ENCODE measurements around the gene GTPBP3.

GTPBP3 gene

GRCh38 chr19:17370026-17370587, 32.8 kb downstream of the GTPBP3 start:
- no peak overlapping the region for H3K4me3 ChIP-seq (ENCODE audit: low read depth, low read length)
- DNase-seq (ENCODE audit: low read depth) = peak; percentile 31

DNA sequence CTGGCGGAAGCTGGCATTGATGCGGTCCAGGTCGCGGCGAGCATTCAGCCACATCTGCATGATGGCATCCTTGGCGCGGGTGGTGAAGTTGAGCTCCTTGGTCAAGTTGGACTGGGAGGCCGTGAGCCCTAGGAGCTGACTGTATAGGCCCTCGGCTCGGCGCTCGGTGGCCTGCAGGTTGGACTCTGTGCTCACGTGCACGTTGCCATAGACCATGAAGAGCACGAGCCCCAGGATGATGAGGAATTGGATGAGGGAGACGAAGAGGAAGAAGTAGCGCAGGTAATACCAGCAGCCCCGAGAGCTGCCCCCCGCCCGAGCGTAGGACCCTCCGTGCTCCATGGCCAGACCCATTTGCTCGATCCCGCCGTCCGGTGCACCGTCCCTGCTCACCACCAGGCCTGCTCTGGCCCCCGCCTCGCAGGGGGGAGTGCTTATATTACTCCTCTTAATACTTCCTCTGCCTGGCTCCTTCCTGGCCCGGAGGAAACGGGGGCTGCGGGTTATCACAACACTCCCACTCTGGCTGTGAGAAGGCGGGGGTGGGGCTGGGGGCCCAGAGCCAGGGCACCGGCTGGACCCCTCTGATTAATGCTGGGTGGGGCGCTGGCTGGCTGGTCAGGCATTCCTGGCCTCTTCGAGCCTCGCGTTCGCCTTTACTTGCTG, 39.7 kb downstream of the GTPBP3 start, which contains the start of gene PLVAP:
Gene PLVAP (minus strand): TSS at position 408 of the 666 bp plus-strand sequence. CDS start 54 bp downstream, at position 354.
- no peak within 1 kb of the TSS for H3K4me3 ChIP-seq (ENCODE audit: low read depth, low read length)
- DNase-seq (ENCODE audit: low read depth) = no peak

DNA sequence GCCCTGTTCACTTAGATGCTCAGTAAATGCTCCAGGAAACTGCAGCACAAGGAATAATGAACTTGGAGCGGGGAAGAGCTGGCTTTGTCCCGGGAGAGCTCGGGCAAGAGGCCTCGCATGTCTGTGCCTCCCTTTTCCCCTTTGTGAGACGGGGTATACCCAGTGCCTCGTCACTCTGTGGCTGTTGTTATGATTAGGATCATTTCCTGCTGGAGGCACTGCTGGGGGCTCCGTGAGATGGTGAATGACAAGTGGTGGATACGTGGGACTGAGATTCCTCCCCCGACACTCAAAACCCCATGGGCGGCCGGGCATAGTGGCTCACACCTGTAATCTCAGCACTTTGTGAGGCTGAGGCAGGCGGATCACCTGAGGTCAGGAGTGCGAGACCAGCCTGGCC, 40.9 kb downstream of the GTPBP3 start:
- H3K4me3 ChIP-seq (ENCODE audit: low read depth, low read length) = no peak overlapping the region
- no peak for DNase-seq (ENCODE audit: low read depth)

GRCh38 chr19:17379221-17379631, 41.9 kb downstream of the GTPBP3 start:
- no peak overlapping the region for H3K4me3 ChIP-seq (ENCODE audit: low read depth, low read length)
- DNase-seq (ENCODE audit: low read depth) = no peak

DNA sequence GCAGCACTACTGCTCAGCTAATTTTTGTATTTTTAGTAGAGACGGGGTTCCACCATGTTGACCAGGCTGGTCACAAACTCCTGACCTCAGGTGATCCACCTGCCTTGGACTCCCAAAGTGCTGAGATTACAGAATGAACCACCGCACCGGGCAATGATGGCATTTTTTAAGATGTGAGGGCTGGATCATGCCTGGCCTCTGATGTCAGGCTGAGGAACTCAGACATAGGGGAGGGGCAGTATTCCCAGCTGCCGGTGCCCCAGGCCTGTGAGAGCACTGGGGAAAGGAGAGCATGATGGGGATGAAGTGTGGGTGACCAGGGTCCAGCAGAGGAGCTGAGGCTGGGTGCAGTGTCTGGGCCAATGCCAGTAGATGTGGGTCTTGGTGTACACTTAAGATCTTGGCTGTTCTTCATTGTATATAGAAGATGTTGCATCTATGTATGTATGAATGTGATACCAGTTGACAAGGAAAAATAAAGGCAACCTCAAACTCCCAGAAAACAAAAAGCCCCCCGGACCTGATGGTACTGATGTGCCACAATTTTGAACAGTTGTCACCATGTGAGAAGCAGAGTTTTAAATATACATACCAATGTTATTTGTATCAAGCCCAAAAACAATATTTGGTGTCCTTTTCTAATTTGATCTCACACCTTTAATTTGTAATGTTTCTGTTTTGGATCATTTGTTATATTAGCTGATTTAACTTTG, 43.2 kb downstream of the GTPBP3 start:
- H3K4me3 ChIP-seq (ENCODE audit: low read depth, low read length) = no peak overlapping the region
- DNase-seq (ENCODE audit: low read depth) = no peak

- H3K4me3 ChIP-seq (ENCODE audit: low read depth, low read length) = no peak overlapping the region
- DNase-seq (ENCODE audit: low read depth) = no peak
Observed at GRCh38 chr19:17385878-17386611, 48.7 kb downstream of the GTPBP3 start.

DNA sequence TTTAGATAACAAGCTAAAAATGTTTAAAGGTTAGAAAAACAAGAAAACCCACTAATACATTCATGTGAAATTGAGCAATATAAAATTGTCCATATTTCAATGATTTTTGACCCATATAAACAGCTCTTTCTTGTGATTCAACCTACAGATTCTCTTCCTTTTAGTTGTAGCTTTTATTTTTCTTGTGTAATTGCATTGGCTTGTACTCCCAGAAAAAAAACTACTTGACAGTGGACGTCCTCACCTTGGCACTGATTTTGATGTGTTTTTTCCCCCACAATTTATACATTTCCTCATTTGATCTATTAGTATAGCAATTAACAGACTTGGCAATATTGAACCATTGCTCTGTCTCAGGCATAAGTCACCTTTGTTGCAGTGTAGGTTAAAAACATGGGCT, 51.9 kb downstream of the GTPBP3 start:
- H3K4me3 ChIP-seq (ENCODE audit: low read depth, low read length) = no peak overlapping the region
- DNase-seq (ENCODE audit: low read depth) = no peak

- H3K4me3 ChIP-seq (ENCODE audit: low read depth, low read length) = peak overlapping the region; percentile 63
- no peak for DNase-seq (ENCODE audit: low read depth)
Observed at GRCh38 chr19:17389957-17390664, 52.8 kb downstream of the GTPBP3 start.

GRCh38 chr19:17390665-17391370, 53.5 kb downstream of the GTPBP3 start:
- DNase-seq (ENCODE audit: low read depth) = peak; percentile 62
- peak overlapping the region; percentile 63 for H3K4me3 ChIP-seq (ENCODE audit: low read depth, low read length)

DNA sequence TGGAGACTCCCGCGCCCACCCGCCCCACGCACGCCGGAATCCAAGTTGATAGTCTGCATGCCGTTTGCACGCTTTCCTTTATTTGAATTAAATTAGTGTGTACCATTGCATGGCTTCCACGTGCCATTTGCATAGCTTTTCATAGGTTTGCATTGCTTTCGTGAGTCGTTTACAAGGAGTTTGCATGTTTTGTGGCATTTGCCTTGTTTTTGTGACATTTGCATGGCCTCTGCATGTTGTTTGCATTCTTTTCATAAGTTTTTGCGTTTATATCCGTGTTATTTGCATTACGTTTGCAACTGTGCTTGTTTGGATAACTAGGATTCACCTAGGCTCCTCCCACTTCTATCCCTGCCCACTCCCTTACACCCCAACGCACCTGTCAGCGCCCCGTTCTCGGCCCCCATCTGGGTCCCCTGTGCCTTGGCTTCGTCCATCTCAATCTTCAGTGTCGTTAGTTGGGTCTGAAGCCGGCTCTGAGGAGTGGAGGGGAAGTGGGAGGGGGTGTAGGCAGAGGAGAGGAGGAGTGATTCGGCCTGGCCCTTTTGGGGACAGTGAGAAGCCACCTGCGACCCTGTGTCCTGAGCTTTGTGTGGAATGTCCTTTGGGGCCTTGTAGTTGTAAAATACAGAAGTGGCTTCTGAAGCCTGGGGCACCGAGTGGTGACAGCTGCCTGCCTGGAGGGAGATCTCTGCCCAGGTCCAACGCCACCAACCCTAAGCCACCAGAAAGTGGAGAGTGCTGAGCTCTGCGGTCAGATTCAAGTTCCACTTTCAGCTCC, 54.2 kb downstream of the GTPBP3 start:
- DNase-seq (ENCODE audit: low read depth) = no peak
- H3K4me3 ChIP-seq (ENCODE audit: low read depth, low read length) = peak overlapping the region; percentile 39

Data from skeletal muscle cell (primary cell).